K562 (cell line): ENCODE measurements around the gene CCDC85C. TPM values are rescaled to one million over a fixed set of nuclear protein-coding genes. Genes with fewer than 3 reads are reported as not detected.

Experiments used
- HMGN3 ChIP-seq: IDR thresholded peaks from 2 replicates; pipeline ENCODE4 v1.6.1; 2011; ENCODE audit warnings: borderline replicate concordance, low read depth, mild to moderate bottlenecking, mixed read lengths, low read length; ENCODE audit not compliant: insufficient read length; ENCODE audit errors: extremely low read depth
- HNRNPH1 ChIP-seq: fragments of 200-400 bp; formaldehyde crosslinking; optimal IDR thresholded peaks from 2 replicates; pipeline ENCODE3; 2017; ENCODE audit warnings: low read depth, mild to moderate bottlenecking, low read length, moderate library complexity
- MXI1 ChIP-seq: IDR thresholded peaks from 2 replicates; pipeline ENCODE4 v1.6.1; 2011; ENCODE audit warnings: low read depth, mild to moderate bottlenecking, improper control_type of control experiment, low read length
- RBM17 ChIP-seq: fragments of 200-400 bp; formaldehyde crosslinking; IDR thresholded peaks from 2 replicates; pipeline ENCODE4 v1.6.1; 2017; ENCODE audit warnings: low read depth, mild to moderate bottlenecking, low read length, borderline replicate concordance
- SAFB2 ChIP-seq: fragments of 200-400 bp; formaldehyde crosslinking; IDR thresholded peaks from 2 replicates; pipeline ENCODE4 v1.6.1; 2018; ENCODE audit warnings: borderline replicate concordance, low read length, low read depth, moderate library complexity; ENCODE audit not compliant: severe bottlenecking
- SRSF7 ChIP-seq: fragments of 200-400 bp; formaldehyde crosslinking; optimal IDR thresholded peaks from 2 replicates; pipeline ENCODE3; 2017; ENCODE audit warnings: mild to moderate bottlenecking, low read depth, low read length
- TEAD2 ChIP-seq: fragments of 450-650 bp; IDR thresholded peaks from 2 replicates; pipeline ENCODE4 v1.6.1; 2016; ENCODE audit warnings: missing genetic modification characterization, control low read depth, missing compliant biosample characterization
- ZFP36 ChIP-seq: fragments of 150-350 bp; IDR thresholded peaks from 2 replicates; pipeline ENCODE4 v1.6.1; 2018; ENCODE audit warnings: low read length, low read depth; ENCODE audit not compliant: partially characterized antibody
- ZNF232 ChIP-seq: sonication (generic); formaldehyde crosslinking; IDR thresholded peaks from 2 replicates; pipeline ENCODE4 v1.8.0; 2022; ENCODE audit warnings: mild to moderate bottlenecking, missing genetic modification reagents
- ZNF586 ChIP-seq: fragments of 450-650 bp; formaldehyde crosslinking; conservative IDR thresholded peaks from 2 replicates; pipeline ENCODE4 v1.4.0; 2020; ENCODE audit warnings: mild to moderate bottlenecking, moderate library complexity
- ZNF695 ChIP-seq: fragments of 450-650 bp; formaldehyde crosslinking; IDR thresholded peaks from 2 replicates; pipeline ENCODE4 v1.4.0; 2020; ENCODE audit warnings: mild to moderate bottlenecking, moderate library complexity
- ZNF707 ChIP-seq: fragments of 250-450 bp; sonication (Bioruptor Pico); conservative IDR thresholded peaks from 2 replicates; pipeline ENCODE4 v1.8.0; 2022; ENCODE audit warnings: inconsistent platforms, mild to moderate bottlenecking, moderate library complexity
- ZNF764 ChIP-seq: fragments of 250-450 bp; sonication (Bioruptor Pico); IDR thresholded peaks from 2 replicates; pipeline ENCODE4 v1.4.0; 2020; ENCODE audit warnings: low read depth, mild to moderate bottlenecking, moderate library complexity
- ZNF830 ChIP-seq: fragments of 250-450 bp; sonication (Bioruptor Pico); IDR thresholded peaks from 2 replicates; pipeline ENCODE4 v1.5.0; 2021; ENCODE audit warnings: mild to moderate bottlenecking
- ZSCAN29 ChIP-seq: fragments of 450-650 bp; IDR thresholded peaks from 2 replicates; pipeline ENCODE4 v1.6.1; 2017
- polyA plus RNA-seq, 8 experiments: library from polyadenylated mRNA; depleted of rRNA in 4 of 8; stranded (reverse) in 5 of 8; unstranded in 3 of 8; fragments of >200 nt; fragmentation: Nextera tagmentation in 2 of 8; fragmentation: Illumina TruSeq in 1 of 8; extraction: Ambion mirVana in 2 of 8; extraction: Trizol in 1 of 8; gene quantifications; 2 replicates each; pipeline versions ENCODE4 v1.2.1 to v1.2.3, GENCODE V29; 2011 to 2014; ENCODE audit warnings: inconsistent platforms in 1 of 8, missing spikeins in 1 of 8
- total RNA-seq, 7 experiments: library from RNA; depleted of rRNA in 6 of 7; stranded (reverse); fragments of >200 nt in 6 of 7; fragmentation: Illumina TruSeq in 2 of 7; extraction: Trizol in 2 of 7; gene quantifications; 2 replicates each; pipeline versions ENCODE4 v1.2.1 to v1.2.3, GENCODE V29; 2011 to 2021; ENCODE audit warnings: low replicate concordance in 1 of 7
- TF ChIP-seq, protein P1 (sequence below): conservative IDR thresholded peaks from 2 replicates; pipeline ENCODE4 v1.6.1; 2011; ENCODE audit warnings: low read depth, mild to moderate bottlenecking, low read length; ENCODE audit not compliant: control insufficient read depth
- TF ChIP-seq, protein P2 (sequence below): sonication (generic); formaldehyde crosslinking; IDR thresholded peaks from 2 replicates; pipeline ENCODE4 v1.8.0; 2023; ENCODE audit warnings: mild to moderate bottlenecking, missing genetic modification reagents
- TF ChIP-seq, protein P3 (sequence below): sonication (generic); formaldehyde crosslinking; IDR thresholded peaks from 2 replicates; pipeline ENCODE4 v1.8.1; 2022; ENCODE audit warnings: missing genetic modification reagents
- TF ChIP-seq, protein P4 (sequence below): fragments of 450-650 bp; IDR thresholded peaks from 2 replicates; pipeline ENCODE4 v1.6.1; 2018; ENCODE audit warnings: mild to moderate bottlenecking, low read depth; ENCODE audit not compliant: partially characterized antibody
- TF ChIP-seq, protein P5 (sequence below): fragments of 250-450 bp; sonication (Bioruptor Pico); IDR thresholded peaks from 2 replicates; pipeline ENCODE4 v1.5.0; 2020; ENCODE audit warnings: mild to moderate bottlenecking, borderline replicate concordance

Gene CCDC85C
- total and polyA plus RNA-seq, 9 of the 15 experiments (the other 6 are each of a cell fraction or from before 2014, with no cell fraction given) = 0.18 to 22.0 (median 6.3) TPM

DNA sequence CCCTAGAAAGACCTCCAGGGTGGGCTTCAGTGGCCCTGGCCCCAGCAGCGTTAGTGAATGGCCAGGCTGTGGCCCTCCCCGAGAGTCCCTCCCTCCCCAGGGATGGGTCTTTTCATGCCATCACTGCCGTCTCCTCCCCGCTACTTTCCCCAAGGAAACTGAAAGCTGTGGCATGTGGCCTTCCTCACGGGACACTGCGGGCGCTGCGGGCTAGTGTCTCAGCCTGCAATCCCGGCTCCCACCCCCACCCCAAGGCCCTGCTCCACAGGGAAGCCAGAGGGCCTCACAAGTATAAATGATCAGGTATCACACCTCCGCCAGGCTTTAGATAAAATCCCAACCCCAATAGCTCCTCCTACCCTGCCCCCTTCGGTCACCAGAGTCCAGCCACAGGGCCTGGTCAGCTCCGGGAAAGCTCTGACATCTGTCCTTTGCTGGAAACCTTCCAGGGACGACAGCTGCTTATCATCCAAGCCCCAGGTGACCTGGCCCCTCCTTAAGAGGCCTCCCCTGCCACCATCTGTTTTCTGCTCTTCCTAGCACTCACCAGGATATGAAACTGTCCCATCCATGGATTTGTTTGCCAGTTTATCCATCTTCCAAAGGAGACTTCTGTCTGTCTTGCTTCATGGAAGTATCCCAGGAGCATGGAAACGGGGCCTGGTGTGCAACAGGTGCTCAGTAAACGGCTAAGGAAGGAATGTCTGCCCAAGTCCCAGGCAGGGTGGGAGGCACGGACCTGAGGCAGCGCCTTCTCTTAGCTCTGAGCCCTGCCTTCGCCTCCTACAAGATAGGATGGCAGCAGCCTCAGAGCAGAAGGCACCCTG lies 31.6 kb downstream of the CCDC85C start (continued):
- TF ChIP-seq HMGN3 = peak; percentile 40
- no peak for TF ChIP-seq ZNF707 (CRISPR knock-in tag)
- no peak for TF ChIP-seq TEAD2
- TF ChIP-seq, protein P1, sequence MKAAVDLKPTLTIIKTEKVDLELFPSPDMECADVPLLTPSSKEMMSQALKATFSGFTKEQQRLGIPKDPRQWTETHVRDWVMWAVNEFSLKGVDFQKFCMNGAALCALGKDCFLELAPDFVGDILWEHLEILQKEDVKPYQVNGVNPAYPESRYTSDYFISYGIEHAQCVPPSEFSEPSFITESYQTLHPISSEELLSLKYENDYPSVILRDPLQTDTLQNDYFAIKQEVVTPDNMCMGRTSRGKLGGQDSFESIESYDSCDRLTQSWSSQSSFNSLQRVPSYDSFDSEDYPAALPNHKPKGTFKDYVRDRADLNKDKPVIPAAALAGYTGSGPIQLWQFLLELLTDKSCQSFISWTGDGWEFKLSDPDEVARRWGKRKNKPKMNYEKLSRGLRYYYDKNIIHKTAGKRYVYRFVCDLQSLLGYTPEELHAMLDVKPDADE = 0 out of 2 replicates have a peak, but pooled peaks have one; percentile 57
- TF ChIP-seq, protein P2, sequence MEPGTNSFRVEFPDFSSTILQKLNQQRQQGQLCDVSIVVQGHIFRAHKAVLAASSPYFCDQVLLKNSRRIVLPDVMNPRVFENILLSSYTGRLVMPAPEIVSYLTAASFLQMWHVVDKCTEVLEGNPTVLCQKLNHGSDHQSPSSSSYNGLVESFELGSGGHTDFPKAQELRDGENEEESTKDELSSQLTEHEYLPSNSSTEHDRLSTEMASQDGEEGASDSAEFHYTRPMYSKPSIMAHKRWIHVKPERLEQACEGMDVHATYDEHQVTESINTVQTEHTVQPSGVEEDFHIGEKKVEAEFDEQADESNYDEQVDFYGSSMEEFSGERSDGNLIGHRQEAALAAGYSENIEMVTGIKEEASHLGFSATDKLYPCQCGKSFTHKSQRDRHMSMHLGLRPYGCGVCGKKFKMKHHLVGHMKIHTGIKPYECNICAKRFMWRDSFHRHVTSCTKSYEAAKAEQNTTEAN (CRISPR knock-in tag) = no peak
- TF ChIP-seq HNRNPH1 = no peak
- TF ChIP-seq, protein P3, sequence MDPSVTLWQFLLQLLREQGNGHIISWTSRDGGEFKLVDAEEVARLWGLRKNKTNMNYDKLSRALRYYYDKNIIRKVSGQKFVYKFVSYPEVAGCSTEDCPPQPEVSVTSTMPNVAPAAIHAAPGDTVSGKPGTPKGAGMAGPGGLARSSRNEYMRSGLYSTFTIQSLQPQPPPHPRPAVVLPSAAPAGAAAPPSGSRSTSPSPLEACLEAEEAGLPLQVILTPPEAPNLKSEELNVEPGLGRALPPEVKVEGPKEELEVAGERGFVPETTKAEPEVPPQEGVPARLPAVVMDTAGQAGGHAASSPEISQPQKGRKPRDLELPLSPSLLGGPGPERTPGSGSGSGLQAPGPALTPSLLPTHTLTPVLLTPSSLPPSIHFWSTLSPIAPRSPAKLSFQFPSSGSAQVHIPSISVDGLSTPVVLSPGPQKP (CRISPR knock-in tag) = no peak
- no peak for TF ChIP-seq ZNF764 (CRISPR knock-in tag)
- TF ChIP-seq SAFB2 = no peak
- TF ChIP-seq ZNF586 (CRISPR knock-in tag) = no peak
- no peak for TF ChIP-seq ZFP36
- TF ChIP-seq ZNF232 = no peak
- TF ChIP-seq, protein P4, sequence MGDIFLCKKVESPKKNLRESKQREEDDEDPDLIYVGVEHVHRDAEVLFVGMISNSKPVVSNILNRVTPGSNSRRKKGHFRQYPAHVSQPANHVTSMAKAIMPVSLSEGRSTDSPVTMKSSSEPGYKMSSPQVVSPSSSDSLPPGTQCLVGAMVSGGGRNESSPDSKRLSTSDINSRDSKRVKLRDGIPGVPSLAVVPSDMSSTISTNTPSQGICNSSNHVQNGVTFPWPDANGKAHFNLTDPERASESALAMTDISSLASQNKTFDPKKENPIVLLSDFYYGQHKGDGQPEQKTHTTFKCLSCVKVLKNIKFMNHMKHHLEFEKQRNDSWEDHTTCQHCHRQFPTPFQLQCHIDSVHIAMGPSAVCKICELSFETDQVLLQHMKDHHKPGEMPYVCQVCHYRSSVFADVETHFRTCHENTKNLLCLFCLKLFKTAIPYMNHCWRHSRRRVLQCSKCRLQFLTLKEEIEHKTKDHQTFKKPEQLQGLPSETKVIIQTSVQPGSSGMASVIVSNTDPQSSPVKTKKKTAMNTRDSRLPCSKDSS = no peak
- TF ChIP-seq RBM17 = no peak
- TF ChIP-seq SRSF7 = no peak
- no peak for TF ChIP-seq ZNF830
- no peak for TF ChIP-seq MXI1
- no peak for TF ChIP-seq ZNF695 (CRISPR knock-in tag)
- TF ChIP-seq ZSCAN29 = no peak
- TF ChIP-seq, protein P5, sequence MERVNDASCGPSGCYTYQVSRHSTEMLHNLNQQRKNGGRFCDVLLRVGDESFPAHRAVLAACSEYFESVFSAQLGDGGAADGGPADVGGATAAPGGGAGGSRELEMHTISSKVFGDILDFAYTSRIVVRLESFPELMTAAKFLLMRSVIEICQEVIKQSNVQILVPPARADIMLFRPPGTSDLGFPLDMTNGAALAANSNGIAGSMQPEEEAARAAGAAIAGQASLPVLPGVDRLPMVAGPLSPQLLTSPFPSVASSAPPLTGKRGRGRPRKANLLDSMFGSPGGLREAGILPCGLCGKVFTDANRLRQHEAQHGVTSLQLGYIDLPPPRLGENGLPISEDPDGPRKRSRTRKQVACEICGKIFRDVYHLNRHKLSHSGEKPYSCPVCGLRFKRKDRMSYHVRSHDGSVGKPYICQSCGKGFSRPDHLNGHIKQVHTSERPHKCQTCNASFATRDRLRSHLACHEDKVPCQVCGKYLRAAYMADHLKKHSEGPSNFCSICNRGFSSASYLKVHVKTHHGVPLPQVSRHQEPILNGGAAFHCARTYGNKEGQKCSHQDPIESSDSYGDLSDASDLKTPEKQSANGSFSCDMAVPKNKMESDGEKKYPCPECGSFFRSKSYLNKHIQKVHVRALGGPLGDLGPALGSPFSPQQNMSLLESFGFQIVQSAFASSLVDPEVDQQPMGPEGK = no peak
